Measurements from ENCODE around the gene SNCAIP. TPM values are rescaled to one million over a fixed set of nuclear protein-coding genes. Genes with fewer than 3 reads are reported as not detected.

Gene SNCAIP
- total and polyA plus RNA-seq, 12 donors = 0.54 to 2.5 (median 1.4) TPM

GRCh38 chr5:122465994-122466393 is 154.0 kb downstream of the SNCAIP start:
- Histone ChIP-seq H3K9me3 (no peaks in the 10 kb centered on the region), H3K27ac (no peak overlapping the region), H3K36me3 (peaks cover 0 to 14% (median 0%) of the 10 kb centered on the region in 9 donors), H3K4me3 (no peak overlapping the region), H3K27me3 (no peaks in the 10 kb centered on the region), H3K4me1 (peaks cover 0 to 9% (median 0%) of the 10 kb centered on the region in 9 donors)
- WGBS, 2 donors = 78 to 85% methylated on average over 4 of the region's 4 CpGs
- no peak for DNase-seq
- intact Hi-C loops (cut with DNase I) = no loop called here
- ATAC-seq = no peak
- TF ChIP-seq CTCF (IDR thresholded peaks at IDR 0.05) = no peak

GRCh38 chr5:122468351-122469116 is 156.5 kb downstream of the SNCAIP start:
- Histone ChIP-seq H3K27me3 (no peaks in the 10 kb centered on the region), H3K4me1 (peaks cover 0 to 12% (median 0%) of the 10 kb centered on the region in 9 donors), H3K36me3 (peaks cover 0 to 11% (median 0%) of the 10 kb centered on the region in 9 donors), H3K9me3 (no peaks in the 10 kb centered on the region), H3K4me3 (no peak overlapping the region), H3K27ac (no peak overlapping the region)
- 94 to 99% methylated on average over 2 of the region's 2 CpGs for WGBS, 2 donors
- no peak for TF ChIP-seq CTCF (IDR thresholded peaks at IDR 0.05)
- intact Hi-C loops (cut with DNase I) = no loop called here
- DNase-seq (no peak), ATAC-seq (no peak)

GRCh38 chr5:122469384-122469919 is 157.4 kb downstream of the SNCAIP start:
- Histone ChIP-seq H3K4me3 (no peak overlapping the region), H3K4me1 (peaks cover 0 to 12% (median 0%) of the 10 kb centered on the region in 9 donors), H3K27me3 (no peaks in the 10 kb centered on the region), H3K36me3 (peaks cover 0 to 6% (median 0%) of the 10 kb centered on the region in 9 donors), H3K27ac (no peak overlapping the region), H3K9me3 (no peaks in the 10 kb centered on the region)
- no peak for TF ChIP-seq CTCF (IDR thresholded peaks at IDR 0.05)
- intact Hi-C loops (cut with DNase I) = no loop called here
- no peak for ATAC-seq
- no peak for DNase-seq
- WGBS, 2 donors = 82 to 83% methylated on average over 5 of the region's 5 CpGs

- no peaks in the 10 kb centered on the region for H3K27me3 ChIP-seq
- H3K27ac ChIP-seq = no peak overlapping the region
- TF ChIP-seq CTCF (IDR thresholded peaks at IDR 0.05) = no peak
- intact Hi-C loops (cut with DNase I) = no loop called here
- no peaks in the 10 kb centered on the region for H3K36me3 ChIP-seq
- H3K4me3 ChIP-seq = no peak overlapping the region
- no peak for DNase-seq
- no peak for ATAC-seq
- H3K4me1 ChIP-seq = peaks cover 0 to 12% (median 0%) of the 10 kb centered on the region in 9 donors
- H3K9me3 ChIP-seq = no peaks in the 10 kb centered on the region
- 43 to 60% methylated on average over 2 of the region's 2 CpGs for WGBS, 2 donors
These were observed 158.3 kb downstream of the SNCAIP start for GRCh38 chr5:122470365-122470764.
